SK-MEL-5 (cell line): Measurements from ENCODE around the gene MYOCD. TPM values are rescaled to one million over a fixed set of nuclear protein-coding genes. Genes with fewer than 3 reads are reported as not detected.
"Not testable (repeated sequence)": the region's sequence is repeated elsewhere in the genome, so short reads cannot be mapped to it uniquely, and the experiment has no call there.

Experiments
- DNase-seq: peaks from one replicate; pipeline ENCODE4 v3.0.0-alpha.2; 2016; ENCODE audit warnings: low read depth, low spot score
- in situ Hi-C: cut with HindIII; loops from 2 replicates; pipeline ENCODE4 v1.10.0; 2016; ENCODE audit warnings: low sequenced_read_pairs, high pct_unique_total_duplicates, low pct_unique_long_range_greater_than_20kb
- polyA plus RNA-seq, 2 experiments: library from polyadenylated mRNA; depleted of rRNA; stranded (reverse); fragments of >200 nt; gene quantifications; 2 replicates each; pipeline ENCODE4 v1.2.3, GENCODE V29; 2015
- total RNA-seq: library from RNA; depleted of rRNA; stranded (reverse); fragments of >200 nt; shearing (Covaris generic); gene quantifications from 2 replicates; pipeline ENCODE4 v1.2.3, GENCODE V29; 2014; rRNA removed

Gene MYOCD
- not detected in 2 replicates for total RNA-seq
- not detected in 2 replicates for polyA plus RNA-seq (2015; cell fraction: cytosol; rRNA removed)
- not detected in 2 replicates for polyA plus RNA-seq (2015; cell fraction: nucleus; rRNA removed)

- DNase-seq: no peak
- in situ Hi-C loops: no loop called here
Observed at GRCh38 chr17:12665263-12666210, at the start of gene MYOCD. Gene MYOCD, plus strand, starts transcription at chr17:12665890. Its CDS starts 299 bp downstream, at chr17:12666189.

- DNase-seq: no peak
- in situ Hi-C loops: no loop called here
Observed at GRCh38 chr17:12616161-12616560, 49.5 kb upstream of the MYOCD start.

GRCh38 chr17:12618557-12618956 lies 47.1 kb upstream of the MYOCD start:
- in situ Hi-C loops: no loop called here
- DNase-seq: no peak

- DNase-seq: no peak
- in situ Hi-C loops: no loop called here
Observed at GRCh38 chr17:12619459-12620199, 46.1 kb upstream of the MYOCD start.

- no peak for DNase-seq
Observed at GRCh38 chr17:12620200-12620720, 45.4 kb upstream of the MYOCD start.

GRCh38 chr17:12622726-12623125 lies 43.0 kb upstream of the MYOCD start:
- in situ Hi-C loops: no loop called here
- no peak for DNase-seq

More at GRCh38 chr17:12620200-12620720, 45.4 kb upstream of the MYOCD start:
- in situ Hi-C loops: no loop called here

GRCh38 chr17:12623220-12623848 lies 42.4 kb upstream of the MYOCD start:
- DNase-seq: no peak
- in situ Hi-C loops: no loop called here

GRCh38 chr17:12624211-12624610 lies 41.5 kb upstream of the MYOCD start:
- in situ Hi-C loops: no loop called here
- DNase-seq: no peak

GRCh38 chr17:12625092-12625491 lies 40.6 kb upstream of the MYOCD start:
- no peak for DNase-seq
- in situ Hi-C loops: no loop called here

GRCh38 chr17:12627177-12627629 lies 38.5 kb upstream of the MYOCD start:
- DNase-seq: no peak
- in situ Hi-C loops: no loop called here

GRCh38 chr17:12627781-12628451 lies 37.8 kb upstream of the MYOCD start:
- in situ Hi-C loops: no loop called here
- DNase-seq: no peak

- in situ Hi-C loops: no loop called here
- DNase-seq: no peak
Observed at GRCh38 chr17:12631076-12631475, 34.6 kb upstream of the MYOCD start.

- in situ Hi-C loops: no loop called here
- DNase-seq: no peak
Observed at GRCh38 chr17:12632785-12633184, 32.9 kb upstream of the MYOCD start.

- in situ Hi-C loops: no loop called here
- DNase-seq: no peak
Observed at GRCh38 chr17:12634789-12635414, 30.8 kb upstream of the MYOCD start.

GRCh38 chr17:12635996-12636395 lies 29.7 kb upstream of the MYOCD start:
- in situ Hi-C loops, DNase-seq: not testable (repeated sequence)

GRCh38 chr17:12637015-12637414 lies 28.7 kb upstream of the MYOCD start:
- DNase-seq: no peak
- in situ Hi-C loops: no loop called here
